ENCODE measurements around the gene CRYBG1.

Gene CRYBG1

GRCh38 chr6:106466211-106466610 is 105.7 kb downstream of the CRYBG1 start:
- DNase-seq = no peak

- no peak for DNase-seq
These were observed 108.4 kb downstream of the CRYBG1 start for GRCh38 chr6:106468935-106469334.

GRCh38 chr6:106469882-106470281 is 109.4 kb downstream of the CRYBG1 start:
- DNase-seq = no peak

GRCh38 chr6:106470316-106470715 is 109.8 kb downstream of the CRYBG1 start:
- DNase-seq = no peak

- no peak for DNase-seq
These were observed 110.3 kb downstream of the CRYBG1 start for GRCh38 chr6:106470811-106471210.

- no peak for DNase-seq
These were observed 113.3 kb downstream of the CRYBG1 start for GRCh38 chr6:106473812-106474211.

- DNase-seq = no peak
These were observed 113.9 kb downstream of the CRYBG1 start for GRCh38 chr6:106474466-106474865.

- no peak for DNase-seq
These were observed 114.8 kb downstream of the CRYBG1 start for GRCh38 chr6:106475284-106475683.

- DNase-seq = no peak
These were observed 116.0 kb downstream of the CRYBG1 start for GRCh38 chr6:106476331-106477105.

- DNase-seq = no peak
These were observed 116.6 kb downstream of the CRYBG1 start for GRCh38 chr6:106477146-106477545.

GRCh38 chr6:106477790-106478189 is 117.3 kb downstream of the CRYBG1 start:
- DNase-seq = no peak

GRCh38 chr6:106486236-106486635 is 125.7 kb downstream of the CRYBG1 start:
- no peak for DNase-seq

- no peak for DNase-seq
These were observed 128.2 kb downstream of the CRYBG1 start for GRCh38 chr6:106488494-106489370.

GRCh38 chr6:106490030-106490429 is 129.5 kb downstream of the CRYBG1 start:
- no peak for DNase-seq

GRCh38 chr6:106490436-106490835 is 129.9 kb downstream of the CRYBG1 start:
- no peak for DNase-seq

GRCh38 chr6:106490974-106491373 is 130.5 kb downstream of the CRYBG1 start:
- DNase-seq = no peak

- no peak for DNase-seq
These were observed 134.5 kb downstream of the CRYBG1 start for GRCh38 chr6:106495014-106495413.

GRCh38 chr6:106496823-106497222 is 136.3 kb downstream of the CRYBG1 start:
- no peak for DNase-seq

GRCh38 chr6:106501960-106502371 is 141.4 kb downstream of the CRYBG1 start:
- DNase-seq = no peak

- DNase-seq = no peak
These were observed 142.0 kb downstream of the CRYBG1 start for GRCh38 chr6:106502559-106502958.

GRCh38 chr6:106508277-106508676 is 147.8 kb downstream of the CRYBG1 start:
- DNase-seq = no peak

- no peak for DNase-seq
These were observed 148.3 kb downstream of the CRYBG1 start for GRCh38 chr6:106508834-106509233.

- peak; percentile 60 for DNase-seq
These were observed 149.0 kb downstream of the CRYBG1 start for GRCh38 chr6:106509420-106510089.

Data from retina (tissue), 1 donor.